ENCODE measurements around the gene ITGBL1. TPM values are rescaled to one million over a fixed set of nuclear protein-coding genes. Genes with fewer than 3 reads are reported as not detected.

The ITGBL1 gene
- total and polyA plus RNA-seq, 2 of the 8 experiments (the other 6 are each of a cell fraction or from before 2014, with no cell fraction given): not detected

DNA sequence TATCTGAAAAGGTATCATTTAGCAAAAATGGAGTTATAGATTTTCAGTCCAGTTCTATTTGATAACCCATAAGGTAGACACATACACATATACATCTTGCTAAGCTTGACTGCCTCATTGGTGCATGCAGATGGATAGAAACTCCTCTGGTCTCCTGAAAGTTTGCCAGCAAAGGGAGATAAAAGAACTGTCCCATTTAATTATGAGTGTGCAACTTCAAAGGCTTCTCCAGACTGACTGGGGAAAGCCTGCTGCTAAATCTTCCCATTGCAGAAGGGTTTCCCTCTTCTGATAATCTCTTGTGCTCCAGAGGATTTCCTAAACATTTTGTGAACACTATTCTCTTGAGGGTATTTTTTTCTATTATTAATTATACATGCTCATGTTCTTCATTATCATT lies 131.9 kb downstream of the ITGBL1 start:
- Histone ChIP-seq H2AFZ (ENCODE audit: low read length) (no peak overlapping the region), H3K36me3 (ENCODE audit: control insufficient read depth in 2 of 4, insufficient read depth in 4 of 4, low read length in 3 of 4) (no peaks in the 10 kb centered on the region), H3K18ac (ENCODE audit: extremely low read depth, low read length) (no peak overlapping the region), H3K27ac (ENCODE audit: low read depth, low read length) (no peak overlapping the region), H2AK5ac (ENCODE audit: low read depth, low read length) (no peak overlapping the region), H3K79me2 (ENCODE audit: control insufficient read depth in 1 of 2, insufficient read depth in 2 of 2, low read length in 2 of 2) (no peaks in the 10 kb centered on the region), H2BK12ac (ENCODE audit: low read depth, low read length) (no peak overlapping the region), H3K56ac (replicated peaks; ENCODE audit: insufficient read length, low read depth, low read length) (no peak overlapping the region), H3K4me1 (replicated peaks in 1 of 4; ENCODE audit: control insufficient read depth in 3 of 4, insufficient read depth in 4 of 4, low read length in 3 of 4) (no peaks in the 10 kb centered on the region), H3K23ac (ENCODE audit: insufficient read length) (no peak overlapping the region), H3K9ac (replicated peaks in 1 of 4; ENCODE audit: extremely low read depth in 1 of 4, low read depth in 3 of 4, low read length in 3 of 4) (no peak overlapping the region), H4K20me1 (replicated peaks in 1 of 2; ENCODE audit: control insufficient read depth in 1 of 2, insufficient read depth in 2 of 2, low read length in 2 of 2) (no peaks in the 10 kb centered on the region), H2BK20ac (ENCODE audit: low read length) (no peak overlapping the region), H4K91ac (replicated peaks; ENCODE audit: insufficient read length, low read length) (no peak overlapping the region), H4K5ac (ENCODE audit: insufficient read length, low read depth, low read length) (no peak overlapping the region), H2BK5ac (ENCODE audit: low read depth, low read length) (no peak overlapping the region), H3K23me2 (ENCODE audit: low read depth, low read length) (no peaks in the 10 kb centered on the region), H3K9me3 (ENCODE audit: insufficient read depth in 2 of 2, low read depth in 1 of 2, low read length in 1 of 2) (no peaks in the 10 kb centered on the region), H3K4me2 (ENCODE audit: insufficient read depth in 1 of 2, low read depth in 2 of 2, low read length in 2 of 2) (no peak overlapping the region), H3K4me3 (ENCODE audit: extremely low read depth in 1 of 4, insufficient read depth in 2 of 4, low read depth in 3 of 4, low read length in 4 of 4) (no peak overlapping the region), H3K4ac (replicated peaks; ENCODE audit: insufficient read length, low read depth, low read length) (no peak overlapping the region), H3K27me3 (replicated peaks in 1 of 4; ENCODE audit: control insufficient read depth in 3 of 4, extremely low read depth in 1 of 4, insufficient read depth in 3 of 4, low read length in 3 of 4) (no peaks in the 10 kb centered on the region), H2BK120ac (replicated peaks; ENCODE audit: low read depth, low read length) (no peak overlapping the region), H3K79me1 (ENCODE audit: low read depth, low read length) (no peaks in the 10 kb centered on the region), H2BK15ac (ENCODE audit: low read length) (no peak overlapping the region), H3K14ac (ENCODE audit: insufficient read length) (no peak overlapping the region), H4K8ac (ENCODE audit: extremely low read depth, insufficient read depth, low read length) (no peak overlapping the region)
- ChIA-PET CTCF (ENCODE audit: partially characterized antibody) (no interaction called here), POLR2A (ENCODE audit: partially characterized antibody) (no interaction called here)
- DNase-seq (ENCODE audit: low read depth in 1 of 2, low spot score in 2 of 2): no peak
- no peak for FAIRE-seq
- TF ChIP-seq SP1 (IDR thresholded peaks at IDR 0.05; ENCODE audit: low read depth, low read length) (no peak), ATF2 (IDR thresholded peaks at IDR 0.05; ENCODE audit: low read length) (no peak), CTBP2 (IDR thresholded peaks at IDR 0.05; ENCODE audit: borderline replicate concordance, insufficient read depth, insufficient read length, low read length) (no peak)
- TF ChIP-seq, protein P1, sequence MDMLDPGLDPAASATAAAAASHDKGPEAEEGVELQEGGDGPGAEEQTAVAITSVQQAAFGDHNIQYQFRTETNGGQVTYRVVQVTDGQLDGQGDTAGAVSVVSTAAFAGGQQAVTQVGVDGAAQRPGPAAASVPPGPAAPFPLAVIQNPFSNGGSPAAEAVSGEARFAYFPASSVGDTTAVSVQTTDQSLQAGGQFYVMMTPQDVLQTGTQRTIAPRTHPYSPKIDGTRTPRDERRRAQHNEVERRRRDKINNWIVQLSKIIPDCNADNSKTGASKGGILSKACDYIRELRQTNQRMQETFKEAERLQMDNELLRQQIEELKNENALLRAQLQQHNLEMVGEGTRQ (IDR thresholded peaks at IDR 0.05; ENCODE audit: low read length): no peak
